SJCRH30 (cell line): ENCODE data around the gene HRAS. TPM values are rescaled to one million over a fixed set of nuclear protein-coding genes. Genes with fewer than 3 reads are reported as not detected.

Experiments
- total RNA-seq: library from RNA; depleted of rRNA; stranded (reverse); fragments of >200 nt; shearing (Covaris generic); gene quantifications from 2 replicates; pipeline ENCODE4 v1.2.3, GENCODE V29; 2014; rRNA removed

HRAS gene
- total RNA-seq, 1 experiment from 2014 or later = 75.7 TPM

Other genes with a start within 250 kb of the HRAS start
- gene PGGHG, start 246.4 kb downstream of the HRAS start, total RNA-seq = 4.7 and 8.5 TPM in 2 replicates
- gene IFITM5, start 236.1 kb downstream of the HRAS start, total RNA-seq = not detected in 2 replicates
- 38.4 and 40.0 TPM in 2 replicates for gene IFITM2, start 227.8 kb downstream of the HRAS start, total RNA-seq
- gene IFITM1, start 221.5 kb downstream of the HRAS start, total RNA-seq = 4.9 and 7.4 TPM in 2 replicates
- gene IFITM3, start 214.7 kb downstream of the HRAS start, total RNA-seq = 100 and 101 TPM in 2 replicates
- 0.08 TPM in 1 of 2 replicates, not detected in the other for gene B4GALNT4, start 166.1 kb downstream of the HRAS start, total RNA-seq
- 0.18 TPM in 1 of 2 replicates, not detected in the other for gene PKP3, start 141.4 kb downstream of the HRAS start, total RNA-seq
- not detected in 2 replicates for gene SIGIRR, start 120.6 kb downstream of the HRAS start, total RNA-seq
- gene ANO9, start 93.6 kb downstream of the HRAS start, total RNA-seq = 0.61 and 0.73 TPM in 2 replicates
- 30.9 and 34.4 TPM in 2 replicates for gene PTDSS2, start 85.3 kb downstream of the HRAS start, total RNA-seq
- 82.4 and 84.7 TPM in 2 replicates for gene RNH1, start 28.3 kb downstream of the HRAS start, total RNA-seq
- gene LRRC56, start 2.0 kb upstream of the HRAS start, total RNA-seq = 0.08 and 0.20 TPM in 2 replicates
- gene LMNTD2, start 25.2 kb upstream of the HRAS start, total RNA-seq = 0.43 and 0.51 TPM in 2 replicates
- 6.9 and 7.4 TPM in 2 replicates for gene RASSF7, start 25.4 kb upstream of the HRAS start, total RNA-seq
- 30.8 and 34.3 TPM in 2 replicates for gene PHRF1, start 40.9 kb upstream of the HRAS start, total RNA-seq
- gene IRF7, start 80.4 kb upstream of the HRAS start, total RNA-seq = 3.6 and 5.8 TPM in 2 replicates
- gene CDHR5, start 89.4 kb upstream of the HRAS start, total RNA-seq = not detected in 2 replicates
- not detected in 2 replicates for gene SCT, start 91.6 kb upstream of the HRAS start, total RNA-seq
- gene DRD4, start 101.7 kb upstream of the HRAS start, total RNA-seq = not detected in 2 replicates
- gene DEAF1, start 159.6 kb upstream of the HRAS start, total RNA-seq = 26.6 and 33.6 TPM in 2 replicates
- gene TMEM80, start 160.2 kb upstream of the HRAS start, total RNA-seq = 10.7 and 17.7 TPM in 2 replicates
- gene EPS8L2, start 170.7 kb upstream of the HRAS start, total RNA-seq = 12.7 and 18.5 TPM in 2 replicates
- gene TALDO1, start 211.9 kb upstream of the HRAS start, total RNA-seq = 107 and 108 TPM in 2 replicates
- 28.9 and 39.9 TPM in 2 replicates for gene GATD1, start 241.9 kb upstream of the HRAS start, total RNA-seq